CD4-positive, alpha-beta memory T cell (primary cell): ENCODE data around the gene SLC7A7. TPM values are rescaled to one million over a fixed set of nuclear protein-coding genes. Genes with fewer than 3 reads are reported as not detected.
"Not testable (repeated sequence)": the region's sequence is repeated elsewhere in the genome, so short reads cannot be mapped to it uniquely, and the experiment has no call there.

Experiments
- CTCF ChIA-PET: fragments of 350-600 bp; sonication (Branson Sonifier 250); formaldehyde crosslinking; loops from one replicate; lab custom pipeline; 2021; ENCODE audit warnings: inconsistent platforms; ENCODE audit not compliant: partially characterized antibody; lab: Charles Lee
- POLR2A ChIA-PET: fragments of 350-600 bp; sonication (Branson Sonifier 250); formaldehyde crosslinking; loops from one replicate; lab custom pipeline; 2021; ENCODE audit not compliant: partially characterized antibody; lab: Charles Lee
- DNase-seq, 5 donors: peaks; one replicate each; pipeline versions ENCODE4 v3.0.0 to v3.0.0-alpha.2; 2020 to 2022; ENCODE audit warnings: mixed read lengths in 1 of 5
- H3K27ac ChIP-seq: one replicate; pipeline ENCODE4 v1.7.0; 2013; ENCODE audit warnings: low read depth, low read length
- H3K27me3 ChIP-seq: 2 replicates; pipeline ENCODE4 v1.7.0; 2013; ENCODE audit warnings: mild to moderate bottlenecking, low read length, moderate library complexity; ENCODE audit not compliant: insufficient read depth
- H3K36me3 ChIP-seq: 2 replicates; pipeline ENCODE4 v1.7.0; 2013; ENCODE audit warnings: mild to moderate bottlenecking, low read length, moderate library complexity; ENCODE audit not compliant: insufficient read depth
- H3K4me1 ChIP-seq: 2 replicates; pipeline ENCODE4 v1.7.0; 2013; ENCODE audit warnings: mild to moderate bottlenecking, low read length, moderate library complexity; ENCODE audit not compliant: insufficient read depth
- H3K4me3 ChIP-seq, 2 donors: one replicate each; pipeline ENCODE4 v1.7.0; 2013; ENCODE audit warnings: low read length in 2 of 2, mild to moderate bottlenecking in 1 of 2
- H3K9me3 ChIP-seq, 2 donors: one replicate each; pipeline ENCODE4 v1.7.0; 2013; ENCODE audit warnings: low read length in 2 of 2, control low read depth in 1 of 2; ENCODE audit not compliant: control insufficient read depth in 1 of 2
- H3K27ac Mint-ChIP-seq, 7 donors: one replicate each; pipeline ENCODE4 v1.8.0; 2020 to 2021; ENCODE audit warnings: mixed read lengths in 7 of 7, mild to moderate bottlenecking in 6 of 7, inconsistent platforms in 3 of 7, moderate library complexity in 3 of 7
- H3K27me3 Mint-ChIP-seq, 2 donors: one replicate each; pipeline ENCODE4 v1.8.0; 2020 to 2021; ENCODE audit warnings: mixed read lengths in 2 of 2
- H3K36me3 Mint-ChIP-seq, 2 donors: one replicate each; pipeline ENCODE4 v1.8.0; 2020 to 2021; ENCODE audit warnings: mixed read lengths in 2 of 2, inconsistent platforms in 1 of 2, mild to moderate bottlenecking in 1 of 2
- H3K4me1 Mint-ChIP-seq, 4 donors: one replicate each; pipeline ENCODE4 v1.8.0; 2020 to 2021; ENCODE audit warnings: mixed read lengths in 4 of 4, mild to moderate bottlenecking in 1 of 4
- H3K4me3 Mint-ChIP-seq, 8 donors: one replicate each; pipeline ENCODE4 v1.8.0; 2020 to 2021; ENCODE audit warnings: mixed read lengths in 8 of 8, mild to moderate bottlenecking in 7 of 8, moderate library complexity in 6 of 8, inconsistent platforms in 3 of 8
- H3K9me3 Mint-ChIP-seq, 8 donors: one replicate each; pipeline ENCODE4 v1.8.0; 2020 to 2021; ENCODE audit warnings: mixed read lengths in 8 of 8, mild to moderate bottlenecking in 5 of 8, inconsistent platforms in 3 of 8, moderate library complexity in 1 of 8
- intact Hi-C: fragments of 100-400 bp; cut with micrococcal nuclease; formaldehyde crosslinking; loops from one replicate; pipeline ENCODE4 v1.15.1; 2023
- polyA plus RNA-seq, 2 donors: library from polyadenylated mRNA; unstranded; fragments of 300-500 nt; fragmentation: Illumina TruSeq; gene quantifications; one replicate each; pipeline ENCODE4 v1.2.3, GENCODE V29; 2021
- total RNA-seq, 2 experiments: library from RNA; stranded (reverse); gene quantifications; one replicate each; pipeline ENCODE4 v1.2.3, GENCODE V29; 2021

The SLC7A7 gene
- total and polyA plus RNA-seq, 4 experiments from 2014 or later, result 0.21 to 1.5 (median 0.72) TPM

DNA sequence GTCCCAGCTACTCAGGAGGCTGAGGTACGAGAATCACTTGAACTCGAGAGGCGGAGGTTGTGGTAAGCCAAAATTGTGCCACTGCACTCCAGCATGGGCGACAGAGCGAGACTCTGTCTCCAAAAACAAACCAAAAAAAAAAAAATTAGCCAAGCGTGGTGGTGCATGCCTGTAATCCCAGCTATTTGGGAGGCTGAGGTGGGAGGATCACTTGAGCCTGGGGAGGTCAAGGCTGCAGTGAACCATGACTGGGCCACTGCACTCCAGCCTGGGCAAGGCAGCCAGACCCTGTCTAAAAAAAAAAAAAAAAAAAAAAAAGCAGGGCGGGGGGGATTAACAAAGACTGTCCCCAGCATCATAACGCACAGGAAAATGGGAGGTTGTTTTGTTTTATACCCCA is 38.4 kb downstream of the SLC7A7 start:
- H3K9me3 Mint-ChIP-seq, H3K27me3 Mint-ChIP-seq, H3K27me3 ChIP-seq, intact Hi-C loops, H3K36me3 ChIP-seq, H3K27ac Mint-ChIP-seq, CTCF ChIA-PET, DNase-seq, H3K4me3 Mint-ChIP-seq, H3K27ac ChIP-seq, H3K9me3 ChIP-seq, H3K4me1 Mint-ChIP-seq, H3K4me3 ChIP-seq, H3K4me1 ChIP-seq: not testable (repeated sequence)
- POLR2A ChIA-PET, result interaction anchor here (2.3 kb wide), 1 partner anchor 11 kb away, joined by 12 read pairs; the partner anchor contains the start of gene OXA1L
- peaks cover 19 to 22% of the 10 kb centered on the region in 2 donors for H3K36me3 Mint-ChIP-seq

DNA sequence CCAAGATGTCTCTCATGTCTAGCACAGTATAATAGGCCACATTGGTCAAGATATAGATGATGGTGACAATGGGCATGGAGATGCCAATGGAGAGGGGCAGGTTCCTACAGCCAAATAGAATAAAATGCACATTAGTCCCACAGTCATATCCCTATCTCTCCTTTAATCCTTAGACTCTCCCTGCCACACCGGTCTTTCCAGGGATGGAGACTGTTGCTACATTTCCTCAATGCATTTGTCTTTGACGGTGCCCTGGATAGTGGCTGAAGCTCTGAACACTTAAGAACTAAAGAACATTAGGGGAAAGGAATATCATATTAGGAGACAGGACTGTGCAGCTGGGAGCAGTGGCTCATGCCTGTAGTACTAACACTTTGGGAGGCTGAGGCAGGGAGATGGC is 39.0 kb downstream of the SLC7A7 start:
- Mint-ChIP-seq H3K27ac (peak overlapping the region in 1 of 7 donors; percentile 63), H3K4me3 (no peak overlapping the region), H3K9me3 (peaks cover 0 to 2% (median 0%) of the 10 kb centered on the region in 8 donors), H3K36me3 (peaks cover 26 to 29% of the 10 kb centered on the region in 2 donors), H3K4me1 (peaks cover 0 to 6% (median under 1%) of the 10 kb centered on the region in 4 donors), H3K27me3 (no peaks in the 10 kb centered on the region)
- Histone ChIP-seq H3K4me1 (no peaks in the 10 kb centered on the region), H3K4me3 (no peak overlapping the region), H3K27me3 (no peaks in the 10 kb centered on the region), H3K36me3 (peaks cover 8% of the 10 kb centered on the region), H3K9me3 (no peaks in the 10 kb centered on the region), H3K27ac (no peak overlapping the region)
- ChIA-PET POLR2A (interaction anchor here (2.3 kb wide), 1 partner anchor 10 kb away, joined by 12 read pairs; the partner anchor contains the start of gene OXA1L), CTCF (no interaction called here)
- no peak for DNase-seq
- intact Hi-C loops, result no loop called here

DNA sequence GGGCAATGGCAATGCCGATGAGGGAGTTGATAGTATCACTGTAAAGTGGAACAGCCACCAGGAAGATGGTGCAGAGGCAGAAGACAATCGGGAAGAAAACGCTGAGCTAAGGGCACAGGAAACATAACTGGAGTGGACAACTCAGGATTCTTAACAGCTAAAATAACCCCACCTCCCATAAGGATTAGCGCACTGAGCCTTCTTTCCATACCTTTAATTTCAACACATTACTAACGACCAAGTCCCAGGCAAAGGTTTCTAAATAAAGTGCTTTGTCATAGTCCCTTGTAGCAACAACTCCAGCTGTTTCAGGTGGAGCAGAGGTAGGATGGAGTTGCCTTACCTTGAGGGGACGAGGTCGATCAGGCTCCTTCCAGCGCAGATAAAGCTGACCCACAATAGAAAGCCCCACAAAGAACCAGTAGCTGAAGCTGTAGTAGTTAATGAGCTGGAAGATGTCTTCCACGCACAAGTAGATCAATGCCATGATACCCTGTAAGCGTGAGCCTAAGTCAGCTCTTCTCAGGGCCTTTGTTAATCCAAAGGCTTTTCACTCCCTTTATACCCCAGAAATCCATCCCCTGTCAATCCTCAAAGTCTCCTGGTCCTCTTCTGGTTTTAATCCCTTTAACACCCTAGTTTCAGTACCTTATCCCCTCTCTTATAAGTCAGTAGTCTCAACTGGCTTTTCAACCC is 41.1 kb downstream of the SLC7A7 start:
- no peaks in the 10 kb centered on the region for H3K27me3 ChIP-seq
- H3K4me3 ChIP-seq, result no peak overlapping the region
- DNase-seq, result no peak
- H3K27ac ChIP-seq, result no peak overlapping the region
- H3K36me3 Mint-ChIP-seq, result peaks cover 46 to 49% of the 10 kb centered on the region in 2 donors
- POLR2A ChIA-PET, result interaction anchor here (2.0 kb wide), 1 partner anchor 185 kb away, joined by 5 read pairs; the partner anchor contains the start of gene DAD1
- peaks cover 2 to 10% (median 4%) of the 10 kb centered on the region in 4 donors for H3K4me1 Mint-ChIP-seq
- no peak overlapping the region for H3K4me3 Mint-ChIP-seq
- H3K9me3 Mint-ChIP-seq, result peaks cover 0 to 2% (median 0%) of the 10 kb centered on the region in 8 donors
- no peaks in the 10 kb centered on the region for H3K27me3 Mint-ChIP-seq
- H3K27ac Mint-ChIP-seq, result peak overlapping the region in 4 of 7 donors; percentile 15 to 82 (median 34)
- CTCF ChIA-PET, result no interaction called here
- intact Hi-C loops, result no loop called here
- H3K9me3 ChIP-seq, result no peaks in the 10 kb centered on the region
- H3K36me3 ChIP-seq, result peaks cover 28% of the 10 kb centered on the region
- no peaks in the 10 kb centered on the region for H3K4me1 ChIP-seq

DNA sequence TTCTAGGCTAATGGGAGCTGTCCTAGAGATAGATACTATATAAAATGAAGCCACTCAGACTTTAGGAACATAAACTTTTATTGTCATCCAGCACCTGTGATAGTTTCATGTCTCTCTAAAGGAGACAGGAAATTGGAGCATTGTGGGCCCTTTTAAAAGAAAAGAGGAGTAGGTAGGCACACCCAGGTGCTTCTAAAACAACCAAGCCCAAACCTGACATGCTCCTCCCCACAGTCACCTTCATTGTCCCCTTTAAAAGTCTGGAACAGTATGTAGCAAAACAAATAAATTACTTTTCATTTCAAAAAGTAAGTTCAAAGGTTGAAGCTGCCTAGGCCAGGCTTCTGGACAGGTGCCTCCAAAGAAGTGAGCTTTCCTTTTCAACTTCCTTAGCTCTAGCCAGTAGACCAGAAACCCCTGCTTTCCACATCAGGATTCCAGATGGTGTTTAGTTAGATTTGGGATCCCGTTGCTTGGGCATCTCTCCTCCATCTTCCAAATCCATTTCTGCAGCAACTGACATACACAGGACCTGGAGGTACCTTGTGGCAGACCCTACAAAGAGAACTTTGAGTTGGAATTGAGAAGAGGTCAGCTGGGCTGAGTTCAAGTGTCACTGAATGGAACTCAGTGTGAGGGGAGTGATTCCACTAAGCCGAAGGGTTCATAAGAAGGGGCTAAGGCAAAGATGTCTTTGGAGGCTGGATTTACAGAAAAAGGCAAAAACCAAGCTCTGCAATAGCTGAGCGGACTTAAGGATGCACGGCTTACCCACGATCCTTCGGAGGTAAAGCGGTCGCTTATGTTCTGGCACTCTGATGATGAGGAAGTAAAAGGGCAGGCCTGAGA is 41.8 kb downstream of the SLC7A7 start:
- Histone ChIP-seq H3K36me3 (peaks cover 31% of the 10 kb centered on the region), H3K27ac (no peak overlapping the region), H3K4me1 (peaks cover 2% of the 10 kb centered on the region), H3K4me3 (no peak overlapping the region), H3K27me3 (no peaks in the 10 kb centered on the region), H3K9me3 (no peaks in the 10 kb centered on the region)
- H3K27me3 Mint-ChIP-seq, result no peaks in the 10 kb centered on the region
- CTCF ChIA-PET, result interaction anchor here (0.7 kb wide), 1 partner anchor 203 kb away, joined by 3 read pairs; no protein-coding TSS in a partner anchor
- H3K9me3 Mint-ChIP-seq, result peaks cover 0 to 2% (median 0%) of the 10 kb centered on the region in 8 donors
- intact Hi-C loops, result no loop called here
- DNase-seq, result no peak
- peak overlapping the region in 2 of 7 donors; percentile 31 to 82 for H3K27ac Mint-ChIP-seq
- peaks cover 52 to 54% of the 10 kb centered on the region in 2 donors for H3K36me3 Mint-ChIP-seq
- POLR2A ChIA-PET, result interaction anchor here (2.0 kb wide), 1 partner anchor 184 kb away, joined by 5 read pairs; the partner anchor contains the start of gene DAD1
- H3K4me1 Mint-ChIP-seq, result peaks cover 6 to 16% (median 9%) of the 10 kb centered on the region in 4 donors
- no peak overlapping the region for H3K4me3 Mint-ChIP-seq

DNA sequence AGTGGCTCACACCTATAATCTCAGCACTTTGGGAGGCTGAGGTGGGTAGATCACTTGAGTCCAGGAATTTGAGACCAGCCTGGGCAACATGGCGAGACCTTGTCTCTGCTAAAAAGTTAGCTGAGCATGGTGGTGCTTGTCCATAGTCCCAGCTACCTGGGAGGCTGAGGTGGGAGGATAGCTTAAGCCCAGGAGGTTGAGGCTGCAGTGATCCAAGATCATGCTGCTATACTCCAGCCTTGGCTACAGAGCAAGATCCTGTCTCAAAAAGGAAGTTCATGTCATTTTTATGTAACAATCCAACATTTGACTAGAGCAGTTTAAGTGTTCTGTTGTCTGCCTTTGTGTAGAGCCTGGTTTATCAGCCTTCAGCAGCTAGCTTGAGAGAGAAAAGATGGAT is 42.5 kb downstream of the SLC7A7 start:
- H3K4me3 ChIP-seq, result no peak overlapping the region
- H3K36me3 Mint-ChIP-seq, result peaks cover 52 to 60% of the 10 kb centered on the region in 2 donors
- H3K4me1 Mint-ChIP-seq, result peaks cover 11 to 23% (median 15%) of the 10 kb centered on the region in 4 donors
- ChIA-PET CTCF (no interaction called here), POLR2A (no interaction called here)
- no peaks in the 10 kb centered on the region for H3K27me3 Mint-ChIP-seq
- no peak overlapping the region for H3K27ac ChIP-seq
- intact Hi-C loops, result no loop called here
- H3K27me3 ChIP-seq, result no peaks in the 10 kb centered on the region
- peak overlapping the region in 1 of 7 donors; percentile 12 for H3K27ac Mint-ChIP-seq
- H3K4me1 ChIP-seq, result peaks cover 9% of the 10 kb centered on the region
- no peak for DNase-seq
- no peaks in the 10 kb centered on the region for H3K9me3 ChIP-seq
- peaks cover 36% of the 10 kb centered on the region for H3K36me3 ChIP-seq
- no peaks in the 10 kb centered on the region for H3K9me3 Mint-ChIP-seq
- peak overlapping the region in 1 of 8 donors; percentile 40 for H3K4me3 Mint-ChIP-seq

DNA sequence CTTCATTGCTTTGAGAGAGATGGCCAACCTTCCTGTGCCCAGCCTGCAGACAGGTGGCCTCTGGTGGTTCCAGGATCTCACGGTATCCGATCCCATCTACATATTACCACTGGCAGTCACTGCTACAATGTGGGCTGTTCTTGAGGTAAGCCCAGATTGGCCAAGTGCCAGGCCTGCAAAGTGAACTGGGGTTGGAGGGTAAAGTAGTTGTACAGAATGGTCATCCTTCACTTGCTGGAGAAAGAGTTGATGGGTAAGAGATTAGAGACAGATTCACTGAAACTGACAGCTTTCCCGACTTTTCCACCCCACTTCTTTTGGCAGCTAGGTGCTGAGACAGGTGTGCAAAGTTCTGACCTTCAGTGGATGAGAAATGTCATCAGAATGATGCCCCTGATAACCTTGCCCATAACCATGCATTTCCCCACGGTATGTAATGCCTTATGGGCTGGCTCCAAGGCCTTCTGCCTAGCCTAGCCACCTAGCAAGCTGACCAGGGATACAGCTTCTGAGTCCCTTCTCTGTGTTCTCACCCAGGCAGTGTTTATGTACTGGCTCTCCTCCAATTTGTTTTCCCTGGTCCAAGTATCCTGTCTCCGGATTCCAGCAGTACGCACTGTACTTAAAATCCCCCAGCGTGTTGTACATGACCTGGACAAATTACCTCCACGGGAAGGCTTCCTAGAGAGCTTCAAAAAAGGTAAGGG is 44.6 kb downstream of the SLC7A7 start:
- H3K4me1 ChIP-seq, result peaks cover 22% of the 10 kb centered on the region
- no peak overlapping the region for H3K4me3 ChIP-seq
- H3K4me1 Mint-ChIP-seq, result peaks cover 23 to 39% (median 28%) of the 10 kb centered on the region in 4 donors
- H3K27ac ChIP-seq, result no peak overlapping the region
- H3K4me3 Mint-ChIP-seq, result no peak overlapping the region
- ChIA-PET CTCF (no interaction called here), POLR2A (interaction anchor here (0.6 kb wide), 1 partner anchor 59 kb away, joined by 3 read pairs; the partner anchor contains the start of gene MRPL52)
- H3K36me3 ChIP-seq, result peaks cover 36% of the 10 kb centered on the region
- DNase-seq, result no peak
- H3K9me3 Mint-ChIP-seq, result peaks cover 0 to 3% (median 0%) of the 10 kb centered on the region in 8 donors
- intact Hi-C loops, result no loop called here
- no peaks in the 10 kb centered on the region for H3K27me3 ChIP-seq
- peak overlapping the region in 4 of 7 donors; percentile 19 to 57 (median 28) for H3K27ac Mint-ChIP-seq
- no peaks in the 10 kb centered on the region for H3K9me3 ChIP-seq
- peaks cover 55 to 71% of the 10 kb centered on the region in 2 donors for H3K36me3 Mint-ChIP-seq
- no peaks in the 10 kb centered on the region for H3K27me3 Mint-ChIP-seq
